Skin epidermis (tissue), 12 donors: ENCODE measurements around the gene ALG9.

Experiments used
- H3K27ac ChIP-seq, 21 experiments: fragments of 200-600 bp; sonication (generic) in 11 of 21; one replicate each; pipeline ENCODE4 v1.5.0; 2020; ENCODE audit warnings: mild to moderate bottlenecking in 3 of 21, inconsistent platforms in 2 of 21, moderate library complexity in 2 of 21
- H3K4me3 ChIP-seq, 7 experiments: fragments of 200-600 bp; sonication (generic) in 2 of 7; one replicate each; pipeline ENCODE4 v1.5.0; 2020; ENCODE audit warnings: inconsistent platforms in 2 of 7, mild to moderate bottlenecking in 2 of 7, moderate library complexity in 1 of 7

Gene ALG9

GRCh38 chr11:111841370-111842053 is 29.9 kb downstream of the ALG9 start:
- no peak overlapping the region for H3K27ac ChIP-seq

GRCh38 chr11:111840143-111840542 is 31.2 kb downstream of the ALG9 start:
- Histone ChIP-seq H3K4me3 (no peak overlapping the region), H3K27ac (no peak overlapping the region)

More at GRCh38 chr11:111841370-111842053, 29.9 kb downstream of the ALG9 start:
- no peak overlapping the region for H3K4me3 ChIP-seq

- H3K4me3 ChIP-seq: no peak overlapping the region
- no peak overlapping the region for H3K27ac ChIP-seq
These were observed 33.3 kb downstream of the ALG9 start for GRCh38 chr11:111838054-111838453.

DNA sequence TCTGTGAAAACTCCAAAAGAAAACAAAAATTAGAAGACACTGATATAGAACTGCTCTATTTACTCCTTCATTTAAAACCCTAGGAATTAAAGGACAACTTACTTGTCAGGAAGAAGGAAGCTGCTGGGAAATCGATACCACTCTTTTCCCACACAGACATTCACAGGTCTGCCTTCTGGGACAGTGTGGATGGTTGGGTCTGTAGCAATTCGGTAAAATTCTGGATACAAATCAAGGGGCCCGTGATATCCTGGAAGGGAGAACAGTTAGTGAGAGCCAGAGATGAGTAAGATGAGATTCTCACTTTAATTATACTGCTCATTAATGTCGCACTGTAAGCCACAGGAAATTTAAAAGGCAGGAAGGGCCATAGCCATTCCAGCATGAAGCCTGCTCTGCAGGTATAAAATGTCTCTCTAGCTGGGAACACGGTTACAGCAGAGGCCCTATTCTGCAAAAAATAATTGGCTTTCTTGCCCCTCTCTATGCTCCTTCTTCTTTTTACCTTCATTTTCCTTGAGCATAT is 34.0 kb downstream of the ALG9 start:
- H3K27ac ChIP-seq: no peak overlapping the region

GRCh38 chr11:111836721-111837120 is 34.7 kb downstream of the ALG9 start:
- H3K4me3 ChIP-seq: no peak overlapping the region
- no peak overlapping the region for H3K27ac ChIP-seq

More for the DNA sequence above, 34.0 kb downstream of the ALG9 start:
- no peak overlapping the region for H3K4me3 ChIP-seq

DNA sequence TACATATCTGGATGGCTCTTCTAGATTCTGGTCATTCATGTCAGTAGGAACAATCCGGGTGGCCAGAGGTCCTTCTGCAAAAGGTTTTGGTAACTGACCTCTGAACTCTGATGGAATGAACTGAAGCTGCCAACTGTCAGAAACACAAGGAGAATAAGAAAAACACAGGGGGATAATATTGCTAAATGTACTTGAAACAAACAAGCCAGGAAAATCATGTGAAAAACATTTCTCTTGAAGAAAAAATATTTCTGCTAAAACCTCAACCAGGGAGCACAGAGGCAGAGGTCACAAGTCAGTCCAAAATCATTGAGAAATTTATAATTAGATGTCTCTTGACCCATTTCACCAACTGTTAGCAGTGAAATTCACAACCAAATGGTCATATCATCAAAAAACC is 35.2 kb downstream of the ALG9 start:
- Histone ChIP-seq H3K27ac (no peak overlapping the region), H3K4me3 (no peak overlapping the region)

GRCh38 chr11:111835665-111836064 is 35.7 kb downstream of the ALG9 start:
- no peak overlapping the region for H3K27ac ChIP-seq
- no peak overlapping the region for H3K4me3 ChIP-seq

GRCh38 chr11:111834432-111835163 is 36.8 kb downstream of the ALG9 start:
- no peak overlapping the region for H3K4me3 ChIP-seq
- H3K27ac ChIP-seq: no peak overlapping the region

GRCh38 chr11:111833524-111833923 is 37.9 kb downstream of the ALG9 start:
- Histone ChIP-seq H3K27ac (no peak overlapping the region), H3K4me3 (no peak overlapping the region)

GRCh38 chr11:111829185-111829968 is 42.0 kb downstream of the ALG9 start:
- Histone ChIP-seq H3K27ac (peak overlapping the region in 2 of 21 experiments; percentile 7 to 9), H3K4me3 (no peak overlapping the region)

DNA sequence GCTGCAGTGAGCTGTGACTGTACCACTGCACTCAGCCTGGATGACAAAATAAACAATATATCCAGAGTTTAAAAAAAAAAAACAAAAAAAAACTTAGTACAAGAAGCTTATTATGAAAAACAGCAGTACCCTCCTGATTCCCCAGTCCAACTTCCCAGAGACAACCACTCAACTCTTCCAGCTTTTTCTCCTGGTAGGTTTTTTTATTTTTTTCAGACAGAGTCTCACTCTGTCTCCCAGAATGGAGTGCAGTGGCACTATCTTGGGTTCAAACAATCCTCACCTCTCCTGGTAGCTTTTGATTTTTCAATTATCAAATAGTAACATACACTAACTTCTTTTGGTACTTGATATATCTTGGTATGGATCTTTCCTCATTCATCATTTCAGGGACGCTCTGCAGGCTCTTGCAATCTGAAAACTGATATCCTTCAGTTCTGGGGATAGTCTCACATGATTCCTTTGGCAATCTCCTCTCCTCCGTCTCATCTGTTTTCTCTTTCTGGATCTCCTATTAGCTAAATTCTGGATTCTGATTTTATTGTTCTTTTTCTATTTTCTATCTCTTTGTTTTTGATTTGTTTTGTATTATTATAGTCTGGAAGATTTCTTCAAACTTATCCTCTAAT is 44.9 kb downstream of the ALG9 start:
- H3K4me3 ChIP-seq: no peak overlapping the region

GRCh38 chr11:111823629-111824028 is 47.8 kb downstream of the ALG9 start:
- H3K27ac ChIP-seq: no peak overlapping the region

More for the DNA sequence above, 44.9 kb downstream of the ALG9 start:
- H3K27ac ChIP-seq: no peak overlapping the region

GRCh38 chr11:111823131-111823530 is 48.2 kb downstream of the ALG9 start:
- H3K4me3 ChIP-seq: no peak overlapping the region
- no peak overlapping the region for H3K27ac ChIP-seq

More at GRCh38 chr11:111823629-111824028, 47.8 kb downstream of the ALG9 start:
- H3K4me3 ChIP-seq: no peak overlapping the region

- no peak overlapping the region for H3K4me3 ChIP-seq
- peak overlapping the region in 12 of 21 experiments; percentile 15 to 78 (median 54) for H3K27ac ChIP-seq
These were observed 51.5 kb downstream of the ALG9 start for GRCh38 chr11:111819829-111820237.

GRCh38 chr11:111819161-111819828 is 52.1 kb downstream of the ALG9 start:
- no peak overlapping the region for H3K4me3 ChIP-seq

GRCh38 chr11:111815489-111815888 is 55.9 kb downstream of the ALG9 start:
- H3K4me3 ChIP-seq: no peak overlapping the region
- no peak overlapping the region for H3K27ac ChIP-seq

More at GRCh38 chr11:111819161-111819828, 52.1 kb downstream of the ALG9 start:
- H3K27ac ChIP-seq: peak overlapping the region in 12 of 21 experiments; percentile 11 to 80 (median 50)

DNA sequence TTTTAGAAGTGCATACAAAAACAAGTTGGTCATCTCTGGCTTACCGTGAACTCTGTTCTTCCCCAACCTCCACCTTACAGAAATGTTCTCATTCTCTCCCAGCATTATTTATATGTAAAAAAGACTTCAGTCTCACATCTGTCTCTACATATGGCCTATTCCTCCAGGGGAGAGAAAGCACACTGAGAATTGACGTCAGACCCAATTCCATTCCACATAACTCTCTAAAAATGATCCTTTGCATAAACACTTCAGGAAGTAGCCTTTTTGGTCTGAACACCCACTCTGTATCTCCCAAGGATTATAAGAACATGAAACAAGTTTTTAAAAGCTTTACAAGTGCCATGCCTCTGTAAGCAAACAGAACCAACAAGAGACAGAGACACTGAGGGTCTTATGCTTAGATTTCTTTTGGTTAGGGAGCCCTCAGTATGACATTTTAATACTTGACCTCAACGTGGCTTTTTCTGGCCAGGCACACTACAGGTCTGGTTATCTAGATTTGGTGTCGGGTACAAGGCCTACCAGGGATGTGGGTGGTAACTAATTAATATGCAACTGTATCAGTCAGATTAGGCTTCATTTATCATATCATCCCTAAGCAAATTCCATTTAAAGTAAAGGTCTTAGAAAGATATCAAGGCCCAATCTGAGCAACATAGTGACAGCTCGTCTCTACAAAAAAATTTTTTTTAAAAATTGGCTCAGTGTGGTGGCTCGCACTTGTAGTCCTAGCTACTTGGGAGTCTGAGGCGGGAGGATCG is 56.6 kb downstream of the ALG9 start:
- H3K27ac ChIP-seq: no peak overlapping the region
- H3K4me3 ChIP-seq: no peak overlapping the region

- H3K4me3 ChIP-seq: no peak overlapping the region
- no peak overlapping the region for H3K27ac ChIP-seq
These were observed 57.3 kb downstream of the ALG9 start for GRCh38 chr11:111814106-111814505.
